ENCODE measurements around the gene ACSS1.

The ACSS1 gene

DNA sequence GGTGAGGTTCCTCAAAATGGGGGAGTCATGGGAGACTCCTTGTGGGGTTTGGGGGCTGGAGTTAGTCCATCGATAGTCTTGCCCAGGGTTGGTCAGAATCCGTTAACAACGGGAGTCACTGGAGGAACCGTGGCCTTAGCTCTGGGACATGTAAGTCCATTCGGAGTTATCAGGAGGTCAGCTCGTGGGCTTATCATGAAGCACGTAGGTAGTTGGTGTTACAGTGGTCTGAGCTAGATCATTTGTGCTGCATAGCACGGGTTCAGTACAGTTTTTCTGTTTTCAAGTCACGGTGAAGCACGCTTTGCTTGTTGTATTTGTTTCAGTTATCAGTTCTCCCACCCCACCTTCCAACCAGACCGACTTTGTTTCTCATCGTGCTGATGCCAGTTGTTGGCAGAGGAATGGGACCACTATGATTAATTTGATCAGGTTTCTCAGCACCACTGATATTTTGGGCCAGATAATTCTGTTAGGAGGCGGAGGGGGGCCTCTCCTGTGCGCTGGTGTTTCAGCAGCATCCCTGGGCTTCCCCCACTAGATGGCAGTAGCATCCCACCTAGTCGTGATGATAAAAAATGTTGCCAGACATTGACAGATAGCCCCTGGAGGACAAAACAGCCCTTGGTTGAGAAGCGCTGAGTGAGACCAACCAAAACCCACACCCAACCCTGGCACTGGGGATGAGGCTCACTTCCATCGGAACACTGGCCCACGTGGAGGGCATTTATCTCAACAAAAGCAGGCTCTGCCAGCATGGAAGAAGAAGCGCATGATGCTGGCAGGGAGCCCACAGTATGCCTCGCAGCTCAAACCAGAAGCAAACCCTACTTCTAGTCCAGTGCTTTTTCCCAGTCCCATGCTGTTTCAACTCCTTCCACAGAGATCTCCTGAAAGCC is 63.2 kb downstream of the ACSS1 start:
- H3K27me3 Mint-ChIP-seq = no peaks in the 10 kb centered on the region
- H3K4me3 Mint-ChIP-seq = no peak overlapping the region
- H3K9me3 Mint-ChIP-seq = no peaks in the 10 kb centered on the region
- H3K27ac Mint-ChIP-seq = no peak overlapping the region
- no peaks in the 10 kb centered on the region for H3K36me3 Mint-ChIP-seq
- H3K4me1 Mint-ChIP-seq = peaks cover 39% of the 10 kb centered on the region

DNA sequence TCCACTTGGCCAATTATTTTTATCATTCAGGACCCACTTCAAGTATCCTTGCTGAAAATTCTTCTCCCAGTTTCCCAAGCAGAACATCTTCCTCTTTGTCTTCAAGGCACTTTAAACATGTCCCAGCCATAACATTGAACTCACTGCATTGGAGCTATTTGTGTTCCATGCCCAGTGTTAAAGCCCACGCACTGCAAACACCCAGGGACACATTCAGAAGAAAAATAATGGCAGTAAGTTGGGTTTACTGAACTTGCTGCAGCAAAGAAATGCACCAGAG is 63.8 kb downstream of the ACSS1 start:
- H3K27me3 Mint-ChIP-seq = no peaks in the 10 kb centered on the region
- no peaks in the 10 kb centered on the region for H3K9me3 Mint-ChIP-seq
- peak overlapping the region; percentile 6 for H3K4me3 Mint-ChIP-seq
- H3K4me1 Mint-ChIP-seq = peaks cover 43% of the 10 kb centered on the region
- H3K36me3 Mint-ChIP-seq = peaks cover under 1% of the 10 kb centered on the region
- peak overlapping the region; percentile 30 for H3K27ac Mint-ChIP-seq

DNA sequence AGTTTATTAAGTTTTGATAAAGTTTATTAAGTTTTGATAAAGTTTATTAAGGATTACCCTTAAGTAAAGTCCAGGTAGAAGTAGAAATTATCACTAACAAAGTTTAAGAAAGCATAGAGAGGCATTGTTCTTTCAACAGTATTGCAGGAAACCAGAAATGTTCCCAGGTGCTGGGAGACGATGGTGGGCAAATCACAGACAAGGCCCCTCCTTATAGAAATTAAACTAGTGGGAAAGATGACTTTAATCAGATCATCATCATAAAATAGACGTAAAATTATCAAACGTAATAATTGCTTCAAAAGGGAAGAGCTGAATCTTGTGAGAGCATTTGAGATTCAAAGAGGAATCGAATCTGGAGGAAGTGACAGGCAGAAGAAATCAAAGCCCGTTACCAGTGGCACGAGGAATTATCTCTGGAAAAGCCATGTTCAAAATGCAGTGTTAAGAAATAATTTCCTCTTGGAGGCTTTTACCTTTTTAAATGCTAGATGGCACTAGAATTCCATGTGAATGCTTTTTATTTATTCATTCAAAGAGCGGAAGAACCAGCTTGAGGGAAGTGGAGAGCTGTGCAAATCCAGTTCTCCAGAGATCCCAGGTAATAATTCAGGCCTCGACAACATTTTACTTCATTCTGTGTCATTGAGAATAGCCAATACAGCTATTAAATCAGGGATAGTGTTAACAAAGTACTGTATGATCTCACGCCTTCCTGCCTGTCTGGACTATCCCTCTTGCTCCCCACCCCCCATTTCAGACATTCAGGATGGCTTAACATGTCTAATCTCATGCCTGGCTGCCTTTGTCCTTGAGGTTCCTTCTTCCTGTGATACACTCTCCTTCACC is 64.4 kb downstream of the ACSS1 start:
- H3K4me1 Mint-ChIP-seq = peaks cover 49% of the 10 kb centered on the region
- peak overlapping the region; percentile 99 for H3K4me3 Mint-ChIP-seq
- peaks cover 3% of the 10 kb centered on the region for H3K36me3 Mint-ChIP-seq

DNA sequence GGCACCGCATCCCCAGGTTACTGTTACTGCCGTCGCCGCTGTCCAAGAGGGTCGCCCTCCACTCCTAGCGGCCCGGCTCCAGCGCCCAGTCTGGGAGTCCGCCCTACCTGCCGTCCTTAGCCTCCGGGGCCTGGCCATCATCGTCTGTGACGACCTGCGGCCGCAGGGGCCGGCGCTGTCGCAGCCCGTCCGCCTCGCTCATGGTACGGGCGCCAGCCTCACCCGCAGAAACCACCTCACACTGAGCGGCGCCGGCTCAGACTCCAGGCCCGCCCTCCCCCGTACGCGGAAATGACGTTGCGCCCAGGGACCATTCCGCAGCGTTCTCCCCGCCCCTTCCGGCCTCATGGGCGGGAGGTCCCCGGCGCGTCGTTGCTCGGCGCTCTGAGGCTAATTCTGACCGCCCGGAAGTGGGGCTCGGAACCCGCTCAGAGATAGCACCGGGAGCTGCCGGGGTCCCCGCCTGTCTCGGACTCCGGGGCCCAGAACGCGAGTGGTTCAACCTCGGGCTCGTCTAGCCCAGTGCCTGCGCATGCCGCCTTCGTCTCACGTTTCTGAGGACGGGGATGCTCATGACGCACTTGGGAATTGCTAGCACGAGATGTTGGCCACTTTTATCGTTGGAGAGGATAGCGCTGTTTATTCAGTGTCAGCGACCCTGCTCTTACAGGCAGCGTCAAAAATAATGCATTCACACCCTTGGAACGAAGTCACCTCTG is 65.3 kb downstream of the ACSS1 start, which contains the start of gene APMAP:
Gene APMAP, minus strand, starts transcription at position 265 of the 719 bp plus-strand sequence. Its CDS starts 63 bp downstream, at position 202.
- Mint-ChIP-seq H3K9me3 (no peaks in the 10 kb centered on the region), H3K27me3 (no peaks in the 10 kb centered on the region), H3K36me3 (peaks cover 3% of the 10 kb centered on the region), H3K27ac (peak within 1 kb of the TSS; percentile 95), H3K4me1 (peaks cover 58% of the 10 kb centered on the region), H3K4me3 (peak within 1 kb of the TSS; percentile 99)

More for the DNA sequence above, 64.4 kb downstream of the ACSS1 start:
- H3K27me3 Mint-ChIP-seq = no peaks in the 10 kb centered on the region
- no peaks in the 10 kb centered on the region for H3K9me3 Mint-ChIP-seq
- peak overlapping the region; percentile 95 for H3K27ac Mint-ChIP-seq

DNA sequence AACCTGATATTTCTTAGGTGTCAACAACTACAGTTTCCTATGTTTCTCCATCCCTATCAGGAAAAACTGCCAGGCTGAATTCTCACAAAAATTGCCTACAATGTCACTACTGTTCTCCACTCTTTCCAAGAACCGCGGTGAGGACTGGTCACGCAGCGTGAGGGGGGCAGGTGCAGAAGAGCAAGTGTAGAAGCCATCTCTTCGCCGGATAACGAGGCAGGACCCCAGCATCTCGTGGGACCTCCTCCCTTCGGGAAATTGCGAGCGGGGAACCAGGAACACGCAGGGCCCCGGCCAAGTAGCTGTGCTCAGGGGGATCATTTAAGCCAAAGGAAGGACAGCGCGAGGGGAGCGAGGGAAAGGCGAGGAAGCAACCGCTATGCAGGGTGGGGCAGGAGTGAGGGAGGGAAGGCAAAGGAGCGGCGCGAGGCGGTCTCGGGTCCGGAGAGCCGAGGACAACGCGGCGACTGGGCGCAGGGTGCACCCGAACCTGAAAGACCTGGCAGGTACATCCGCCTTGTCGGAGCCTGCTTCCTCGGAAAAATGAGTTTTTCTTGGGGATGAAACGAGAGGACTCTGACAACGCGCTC is 65.9 kb downstream of the ACSS1 start:
- H3K4me1 Mint-ChIP-seq = peaks cover 65% of the 10 kb centered on the region
- peak overlapping the region; percentile 99 for H3K4me3 Mint-ChIP-seq
- peak overlapping the region; percentile 93 for H3K27ac Mint-ChIP-seq
- H3K9me3 Mint-ChIP-seq = no peaks in the 10 kb centered on the region
- peaks cover 3% of the 10 kb centered on the region for H3K36me3 Mint-ChIP-seq
- H3K27me3 Mint-ChIP-seq = no peaks in the 10 kb centered on the region

DNA sequence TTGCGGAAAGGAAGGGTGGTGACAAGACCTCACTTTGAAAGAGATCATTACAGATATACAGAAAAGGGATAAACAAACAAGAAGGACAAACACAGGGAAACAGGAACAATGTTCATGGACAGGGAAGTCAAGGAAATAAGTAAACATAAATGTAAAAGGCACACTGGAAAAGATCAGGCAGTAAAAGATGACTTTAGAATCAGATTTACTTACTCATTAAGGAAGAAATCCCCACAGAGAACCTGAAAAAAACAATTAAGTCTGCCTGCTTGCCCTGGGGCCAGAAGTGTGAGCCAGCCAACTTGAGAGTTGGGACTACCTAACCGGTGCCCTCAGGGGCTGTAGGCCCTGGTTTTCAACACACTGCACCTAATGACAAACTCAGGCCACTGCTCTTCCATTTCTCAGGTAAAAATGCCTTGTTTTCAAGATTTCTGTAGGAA is 67.1 kb downstream of the ACSS1 start:
- H3K9me3 Mint-ChIP-seq = no peaks in the 10 kb centered on the region
- peak overlapping the region; percentile 99 for H3K4me3 Mint-ChIP-seq
- peaks cover 3% of the 10 kb centered on the region for H3K36me3 Mint-ChIP-seq
- H3K4me1 Mint-ChIP-seq = peaks cover 76% of the 10 kb centered on the region
- peak overlapping the region; percentile 53 for H3K27ac Mint-ChIP-seq
- H3K27me3 Mint-ChIP-seq = no peaks in the 10 kb centered on the region

DNA sequence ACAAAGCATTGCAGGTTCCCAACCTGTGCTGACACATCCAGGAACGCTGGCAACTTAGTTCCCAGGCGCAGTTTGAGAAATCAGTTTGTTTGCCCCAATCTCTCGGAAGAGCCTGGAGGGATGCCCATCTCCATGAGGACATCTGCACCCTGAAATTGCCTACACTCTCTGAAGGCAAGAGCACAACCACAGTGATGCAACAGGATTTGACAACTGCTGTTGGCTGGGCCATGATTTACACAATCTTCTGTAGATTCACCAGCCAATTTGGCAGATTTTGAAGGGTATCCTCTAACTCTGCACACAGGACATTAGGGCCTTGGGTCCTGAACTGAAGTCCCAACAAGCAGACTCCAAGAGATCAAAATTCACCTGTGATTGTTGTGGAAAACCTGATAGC is 68.8 kb downstream of the ACSS1 start:
- H3K36me3 Mint-ChIP-seq = peaks cover 7% of the 10 kb centered on the region
- H3K27ac Mint-ChIP-seq = no peak overlapping the region
- H3K4me3 Mint-ChIP-seq = peak overlapping the region; percentile 33
- no peaks in the 10 kb centered on the region for H3K27me3 Mint-ChIP-seq
- H3K9me3 Mint-ChIP-seq = no peaks in the 10 kb centered on the region
- H3K4me1 Mint-ChIP-seq = peaks cover 84% of the 10 kb centered on the region

DNA sequence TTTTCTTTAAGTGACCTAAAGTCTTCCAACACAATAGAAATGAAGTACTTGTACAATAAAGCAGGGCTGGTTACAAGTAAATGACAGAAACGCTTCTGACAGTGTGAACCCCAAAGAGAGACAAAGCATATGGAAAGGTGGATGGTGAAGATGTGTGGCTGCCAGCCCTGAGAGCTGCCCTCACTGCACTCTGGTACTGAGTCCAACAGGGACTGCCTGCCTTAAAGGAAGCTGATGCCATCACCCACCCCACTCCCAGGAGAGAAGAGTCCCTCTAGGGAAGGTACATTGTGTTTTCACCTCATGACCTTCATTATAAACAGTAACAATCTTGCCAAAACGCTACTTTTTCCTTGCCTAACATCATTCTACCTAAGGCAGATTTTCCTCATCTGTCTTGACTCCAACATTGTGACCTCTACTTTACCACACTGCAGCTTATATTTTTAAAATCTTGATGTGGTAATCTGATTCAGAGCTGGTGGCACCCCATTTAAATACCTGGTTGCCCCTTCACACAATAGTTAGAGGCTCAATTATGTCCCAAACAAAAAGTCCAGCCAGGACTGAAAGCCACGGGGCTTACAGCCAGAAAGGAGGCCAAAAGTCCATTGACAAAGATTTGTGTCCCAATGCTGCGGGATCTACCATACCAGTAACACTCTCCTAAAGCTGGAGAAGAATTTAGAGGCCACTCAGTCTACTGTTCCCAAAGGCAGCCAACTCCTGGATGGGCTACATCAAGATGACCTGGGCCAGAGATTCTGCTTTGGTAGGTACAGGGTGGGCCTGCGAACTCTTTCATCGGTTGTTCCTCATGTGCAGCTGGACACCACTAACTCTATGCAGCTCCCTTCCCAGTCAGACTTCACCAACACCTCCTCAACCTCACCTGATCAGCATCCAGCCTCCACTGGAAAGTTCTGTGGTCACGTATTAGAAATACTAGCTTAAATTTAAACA is 69.8 kb downstream of the ACSS1 start:
- H3K27me3 Mint-ChIP-seq = no peaks in the 10 kb centered on the region
- H3K27ac Mint-ChIP-seq = peak overlapping the region; percentile 25
- H3K4me3 Mint-ChIP-seq = peak overlapping the region; percentile 17
- peaks cover 80% of the 10 kb centered on the region for H3K4me1 Mint-ChIP-seq
- no peaks in the 10 kb centered on the region for H3K9me3 Mint-ChIP-seq
- H3K36me3 Mint-ChIP-seq = peaks cover 10% of the 10 kb centered on the region

DNA sequence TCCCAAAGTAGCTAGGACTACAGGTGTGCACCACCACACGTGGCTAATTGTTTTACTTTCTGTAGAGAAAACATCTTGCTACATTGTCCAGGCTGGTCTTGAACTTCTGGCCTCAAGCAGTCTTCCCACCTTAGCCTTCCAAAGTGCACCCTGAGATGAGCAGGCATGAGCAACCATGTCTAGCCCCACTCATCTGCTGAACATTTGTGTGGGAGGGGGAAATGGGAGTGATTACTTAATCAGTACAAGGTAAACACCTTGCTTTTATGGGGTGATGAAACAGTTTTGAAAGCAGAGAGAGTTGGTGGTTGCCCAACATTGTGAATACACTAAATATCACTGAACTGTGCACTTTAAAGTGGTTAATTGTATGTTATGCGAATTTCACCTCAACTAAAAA is 70.7 kb downstream of the ACSS1 start:
- peak overlapping the region; percentile 42 for H3K4me3 Mint-ChIP-seq
- H3K27ac Mint-ChIP-seq = peak overlapping the region; percentile 51
- peaks cover 15% of the 10 kb centered on the region for H3K36me3 Mint-ChIP-seq

DNA sequence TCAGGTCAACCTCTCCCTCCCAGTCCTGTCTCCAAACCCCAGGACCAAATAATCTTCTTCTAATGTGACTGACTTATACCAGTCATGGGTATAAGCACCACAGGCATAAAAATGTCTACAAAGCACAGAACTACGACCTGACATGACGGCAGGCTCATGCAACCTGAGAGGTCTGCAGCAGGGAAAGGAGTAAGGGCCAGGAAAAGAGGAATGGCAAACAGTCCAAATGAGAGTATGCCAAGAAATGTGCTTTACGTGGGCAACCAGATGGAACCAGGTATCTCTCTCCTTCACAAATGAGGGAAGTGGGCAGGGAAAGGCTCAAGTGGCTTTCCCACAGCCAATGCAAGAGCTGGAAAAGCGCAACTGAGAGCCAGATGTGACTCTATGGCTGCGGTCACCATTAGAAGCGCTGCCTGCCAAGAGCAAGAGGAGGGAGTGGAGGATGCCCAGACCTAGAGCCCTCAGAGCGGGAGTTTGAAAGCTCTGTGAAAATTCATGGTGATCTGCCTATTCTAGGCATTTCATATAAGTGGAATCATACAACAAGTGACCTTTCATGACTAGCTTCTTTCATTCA is 71.4 kb downstream of the ACSS1 start:
- H3K9me3 Mint-ChIP-seq = no peaks in the 10 kb centered on the region
- peaks cover 16% of the 10 kb centered on the region for H3K36me3 Mint-ChIP-seq
- no peaks in the 10 kb centered on the region for H3K27me3 Mint-ChIP-seq
- peak overlapping the region; percentile 83 for H3K27ac Mint-ChIP-seq
- H3K4me3 Mint-ChIP-seq = no peak overlapping the region
- peaks cover 88% of the 10 kb centered on the region for H3K4me1 Mint-ChIP-seq

More for the DNA sequence above, 70.7 kb downstream of the ACSS1 start:
- Mint-ChIP-seq H3K9me3 (no peaks in the 10 kb centered on the region), H3K27me3 (no peaks in the 10 kb centered on the region), H3K4me1 (peaks cover 84% of the 10 kb centered on the region)

DNA sequence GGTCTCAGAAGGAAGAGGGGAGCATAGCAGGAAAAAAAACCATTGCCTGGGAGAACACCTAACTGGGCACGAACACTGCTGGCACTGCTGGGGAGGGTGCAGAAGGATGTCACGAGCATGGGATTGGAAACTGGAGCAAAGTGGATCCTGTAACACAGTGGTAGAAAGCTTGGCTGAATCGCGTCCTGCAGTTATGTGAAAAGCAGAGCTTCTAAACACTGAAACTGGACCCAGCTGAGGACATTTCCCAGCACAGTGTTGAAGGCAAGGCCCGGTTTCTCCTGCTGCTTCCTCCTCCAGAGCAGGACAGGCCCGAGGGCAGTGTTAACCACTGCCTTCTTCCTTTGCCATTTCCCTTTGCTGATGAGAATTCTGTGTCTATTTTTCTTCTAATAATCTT is 72.1 kb downstream of the ACSS1 start:
- H3K36me3 Mint-ChIP-seq = peaks cover 22% of the 10 kb centered on the region

DNA sequence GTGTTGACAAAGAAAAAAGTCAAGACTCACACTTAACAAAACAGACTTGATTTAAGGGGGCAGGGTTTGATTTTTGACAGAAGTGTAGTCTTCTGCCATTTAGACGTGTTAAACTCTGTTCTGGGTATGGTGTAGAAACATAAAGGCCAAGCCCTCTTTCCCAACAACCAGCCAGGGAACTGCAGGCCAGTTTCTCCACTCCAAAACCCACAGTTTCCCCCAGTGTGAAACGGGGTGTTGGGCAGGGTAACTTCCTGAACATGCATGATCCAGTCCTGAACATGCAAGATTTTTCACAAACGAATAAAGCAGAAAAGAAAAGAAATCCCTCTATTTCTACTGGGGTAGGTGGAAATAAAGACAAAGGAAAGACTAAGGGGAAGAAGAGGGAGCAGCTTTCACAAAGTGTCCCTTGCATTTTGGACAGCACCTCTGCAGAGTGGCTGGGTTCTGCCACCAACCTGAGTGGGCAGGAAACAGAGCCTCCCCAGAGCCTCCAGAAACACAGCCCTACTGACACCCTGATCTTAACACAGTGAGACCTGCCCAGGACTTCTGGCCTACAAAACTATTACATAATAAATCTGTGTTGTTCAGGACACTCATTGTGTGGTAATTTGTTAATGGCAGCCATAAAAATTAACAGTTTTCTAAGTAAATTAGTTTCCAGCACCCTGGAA is 72.8 kb downstream of the ACSS1 start:
- H3K27me3 Mint-ChIP-seq = no peaks in the 10 kb centered on the region
- H3K27ac Mint-ChIP-seq = peak overlapping the region; percentile 77
- peaks cover 27% of the 10 kb centered on the region for H3K36me3 Mint-ChIP-seq
- H3K4me3 Mint-ChIP-seq = no peak overlapping the region
- H3K9me3 Mint-ChIP-seq = no peaks in the 10 kb centered on the region
- H3K4me1 Mint-ChIP-seq = peaks cover 80% of the 10 kb centered on the region

More for the DNA sequence above, 72.1 kb downstream of the ACSS1 start:
- Mint-ChIP-seq H3K4me1 (peaks cover 87% of the 10 kb centered on the region), H3K9me3 (no peaks in the 10 kb centered on the region), H3K27ac (no peak overlapping the region), H3K4me3 (no peak overlapping the region), H3K27me3 (no peaks in the 10 kb centered on the region)

DNA sequence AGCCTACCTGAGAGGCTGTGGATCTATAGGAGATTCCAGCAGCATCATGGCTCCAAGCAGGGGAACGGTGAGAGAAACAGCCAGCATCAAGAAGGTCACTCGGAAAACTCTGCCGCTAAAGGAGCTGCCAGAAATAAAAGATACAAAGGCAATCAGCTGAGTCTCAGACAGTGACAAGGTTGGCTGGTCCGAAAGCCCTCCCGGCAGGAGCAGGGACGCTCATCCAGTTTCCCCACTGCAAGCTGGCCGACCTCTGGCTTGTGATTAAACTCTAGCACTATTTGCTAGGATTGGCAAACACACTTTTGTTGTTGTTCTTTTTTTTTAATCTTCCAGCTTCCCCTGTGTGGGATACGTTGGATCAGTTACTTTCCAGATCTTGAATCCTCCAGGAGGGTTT is 74.0 kb downstream of the ACSS1 start:
- Mint-ChIP-seq H3K27ac (no peak overlapping the region), H3K9me3 (no peaks in the 10 kb centered on the region), H3K4me1 (peaks cover 81% of the 10 kb centered on the region), H3K27me3 (no peaks in the 10 kb centered on the region), H3K36me3 (peaks cover 35% of the 10 kb centered on the region), H3K4me3 (no peak overlapping the region)

Measured in activated naive CD4-positive, alpha-beta T cell treated with anti-CD3 and anti-CD28 coated beads, Interleukin-2, amount 50 U/mL, for 24 hours (primary cell).